Measurements from ENCODE around the gene ZPBP2. TPM values are rescaled to one million over a fixed set of nuclear protein-coding genes. Genes with fewer than 3 reads are reported as not detected.
"Not testable (repeated sequence)": the region's sequence is repeated elsewhere in the genome, so short reads cannot be mapped to it uniquely, and the experiment has no call there.

Gene ZPBP2
- total RNA-seq, 1 experiment from 2014 or later = not detected

DNA sequence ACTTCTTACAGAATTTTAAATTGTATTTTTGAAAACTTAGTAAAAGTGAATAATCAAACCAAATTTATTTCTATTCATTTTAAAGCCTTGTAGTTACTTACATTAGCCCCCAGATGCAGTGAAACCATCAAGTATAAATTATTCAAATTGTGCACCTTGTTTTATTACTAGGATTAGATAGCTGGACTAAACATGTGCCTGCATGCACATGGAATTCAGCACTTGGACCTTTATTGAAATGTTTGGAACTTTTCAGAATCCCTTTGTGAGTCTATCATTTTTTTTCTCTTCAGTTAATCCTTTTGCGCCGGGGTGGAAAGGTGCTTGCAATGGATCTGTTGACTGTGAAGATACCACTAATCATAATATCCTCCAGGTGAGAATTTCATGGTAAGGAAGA lies 4.7 kb downstream of the ZPBP2 start:
- Histone ChIP-seq H3K4me3 (ENCODE audit: low read depth in 2 of 2, low read length in 2 of 2) (no peak overlapping the region), H3K36me3 (ENCODE audit: control insufficient read depth, insufficient read depth, low read length) (no peaks in the 10 kb centered on the region), H3K27me3 (ENCODE audit: control insufficient read depth, insufficient read depth, low read length) (peaks cover 7% of the 10 kb centered on the region; the same call in 1 of the 2 replicates), H3K27ac (ENCODE audit: low read length) (no peak overlapping the region), H3K9me3 (ENCODE audit: control insufficient read depth, insufficient read depth, low read depth, low read length) (no peaks in the 10 kb centered on the region), H3K4me1 (ENCODE audit: control insufficient read depth, insufficient read depth, low read length) (no peaks in the 10 kb centered on the region)
- no TSS peak for BruUV-seq (replicated peaks)
- POLR2A ChIA-PET = no interaction called here
- intact Hi-C loops (cut with micrococcal nuclease; ENCODE audit: unreplicated experiment) = loop anchor here (10.0 kb wide), 1 partner anchor 102 kb away; no protein-coding TSS in a partner anchor
- CTCF ChIA-PET = interaction anchor here (0.6 to 1.2 kb wide), 3 partner anchors 43 to 173 kb away, joined by 3 to 8 read pairs (median 3); partner anchors contain the start of genes ERBB2 and PSMD3
- in situ Hi-C loops (cut with HindIII; ENCODE audit: low pct_unique_long_range_greater_than_20kb, low sequenced_read_pairs) = no loop called here
- DNase-seq (ENCODE audit: low read depth, low spot score) = no peak
- TF ChIP-seq, protein P1, sequence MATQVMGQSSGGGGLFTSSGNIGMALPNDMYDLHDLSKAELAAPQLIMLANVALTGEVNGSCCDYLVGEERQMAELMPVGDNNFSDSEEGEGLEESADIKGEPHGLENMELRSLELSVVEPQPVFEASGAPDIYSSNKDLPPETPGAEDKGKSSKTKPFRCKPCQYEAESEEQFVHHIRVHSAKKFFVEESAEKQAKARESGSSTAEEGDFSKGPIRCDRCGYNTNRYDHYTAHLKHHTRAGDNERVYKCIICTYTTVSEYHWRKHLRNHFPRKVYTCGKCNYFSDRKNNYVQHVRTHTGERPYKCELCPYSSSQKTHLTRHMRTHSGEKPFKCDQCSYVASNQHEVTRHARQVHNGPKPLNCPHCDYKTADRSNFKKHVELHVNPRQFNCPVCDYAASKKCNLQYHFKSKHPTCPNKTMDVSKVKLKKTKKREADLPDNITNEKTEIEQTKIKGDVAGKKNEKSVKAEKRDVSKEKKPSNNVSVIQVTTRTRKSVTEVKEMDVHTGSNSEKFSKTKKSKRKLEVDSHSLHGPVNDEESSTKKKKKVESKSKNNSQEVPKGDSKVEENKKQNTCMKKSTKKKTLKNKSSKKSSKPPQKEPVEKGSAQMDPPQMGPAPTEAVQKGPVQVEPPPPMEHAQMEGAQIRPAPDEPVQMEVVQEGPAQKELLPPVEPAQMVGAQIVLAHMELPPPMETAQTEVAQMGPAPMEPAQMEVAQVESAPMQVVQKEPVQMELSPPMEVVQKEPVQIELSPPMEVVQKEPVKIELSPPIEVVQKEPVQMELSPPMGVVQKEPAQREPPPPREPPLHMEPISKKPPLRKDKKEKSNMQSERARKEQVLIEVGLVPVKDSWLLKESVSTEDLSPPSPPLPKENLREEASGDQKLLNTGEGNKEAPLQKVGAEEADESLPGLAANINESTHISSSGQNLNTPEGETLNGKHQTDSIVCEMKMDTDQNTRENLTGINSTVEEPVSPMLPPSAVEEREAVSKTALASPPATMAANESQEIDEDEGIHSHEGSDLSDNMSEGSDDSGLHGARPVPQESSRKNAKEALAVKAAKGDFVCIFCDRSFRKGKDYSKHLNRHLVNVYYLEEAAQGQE (IDR thresholded peaks at IDR 0.05; ENCODE audit: insufficient read depth in 1 of 2, low read depth in 2 of 2, low read length in 1 of 2) = no peak
- TF ChIP-seq POLR2AphosphoS5 (IDR thresholded peaks at IDR 0.05; ENCODE audit: low read depth, low read length) (no peak), TCF7L2 (IDR thresholded peaks at IDR 0.05; ENCODE audit: low read depth, low read length) (no peak), SIN3A (IDR thresholded peaks at IDR 0.05; ENCODE audit: borderline replicate concordance, insufficient read depth, low read depth, low read length) (no peak)
- TF ChIP-seq, protein P2, sequence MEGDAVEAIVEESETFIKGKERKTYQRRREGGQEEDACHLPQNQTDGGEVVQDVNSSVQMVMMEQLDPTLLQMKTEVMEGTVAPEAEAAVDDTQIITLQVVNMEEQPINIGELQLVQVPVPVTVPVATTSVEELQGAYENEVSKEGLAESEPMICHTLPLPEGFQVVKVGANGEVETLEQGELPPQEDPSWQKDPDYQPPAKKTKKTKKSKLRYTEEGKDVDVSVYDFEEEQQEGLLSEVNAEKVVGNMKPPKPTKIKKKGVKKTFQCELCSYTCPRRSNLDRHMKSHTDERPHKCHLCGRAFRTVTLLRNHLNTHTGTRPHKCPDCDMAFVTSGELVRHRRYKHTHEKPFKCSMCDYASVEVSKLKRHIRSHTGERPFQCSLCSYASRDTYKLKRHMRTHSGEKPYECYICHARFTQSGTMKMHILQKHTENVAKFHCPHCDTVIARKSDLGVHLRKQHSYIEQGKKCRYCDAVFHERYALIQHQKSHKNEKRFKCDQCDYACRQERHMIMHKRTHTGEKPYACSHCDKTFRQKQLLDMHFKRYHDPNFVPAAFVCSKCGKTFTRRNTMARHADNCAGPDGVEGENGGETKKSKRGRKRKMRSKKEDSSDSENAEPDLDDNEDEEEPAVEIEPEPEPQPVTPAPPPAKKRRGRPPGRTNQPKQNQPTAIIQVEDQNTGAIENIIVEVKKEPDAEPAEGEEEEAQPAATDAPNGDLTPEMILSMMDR (IDR thresholded peaks at IDR 0.05) = no peak; the same call in 1 of the 2 replicates
- no peak for ATAC-seq

DNA sequence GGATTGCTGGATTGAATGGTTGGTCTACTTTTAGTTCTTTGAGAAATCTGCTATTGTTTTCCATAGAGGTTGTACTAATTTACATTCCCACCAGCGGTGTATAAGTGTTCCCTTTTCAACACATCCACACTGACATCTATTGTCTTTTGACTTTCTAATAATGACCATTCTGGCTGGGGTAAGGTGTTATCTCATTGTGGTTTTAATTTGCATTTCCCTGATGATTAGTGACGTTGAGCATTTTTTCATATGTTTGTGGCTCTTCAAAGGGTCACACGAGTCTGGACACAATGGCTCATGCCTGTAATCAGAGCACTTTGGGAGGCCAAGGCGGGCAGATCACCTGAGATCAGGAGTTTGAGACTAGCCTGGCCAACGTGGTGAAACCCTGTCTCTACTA lies 18.1 kb downstream of the ZPBP2 start:
- in situ Hi-C loops (cut with HindIII; ENCODE audit: low pct_unique_long_range_greater_than_20kb, low sequenced_read_pairs) = not testable (repeated sequence)

DNA sequence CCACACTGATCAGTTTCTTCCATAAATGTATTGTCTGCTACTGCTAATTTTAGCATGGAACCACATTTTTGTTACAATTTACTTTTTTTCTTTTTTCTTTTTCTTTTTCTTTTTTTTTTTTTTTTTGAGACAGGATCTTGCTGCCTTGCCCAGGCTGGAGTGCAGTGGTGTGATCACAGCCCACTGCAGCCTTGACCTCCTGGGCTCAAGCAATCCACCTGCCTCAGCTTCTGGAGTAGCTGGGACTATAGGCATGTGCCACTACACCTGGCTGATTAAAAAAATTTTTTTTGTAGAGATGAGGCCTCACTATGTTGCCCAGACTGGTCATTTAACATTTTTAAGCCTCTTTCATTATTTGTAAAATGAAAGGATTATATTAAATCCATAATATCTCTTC lies 19.1 kb downstream of the ZPBP2 start:
- peaks cover 7% of the 10 kb centered on the region for H3K27me3 ChIP-seq (ENCODE audit: control insufficient read depth, insufficient read depth, low read length)
- ATAC-seq (no peak), DNase-seq (ENCODE audit: low read depth, low spot score) (no peak)
- H3K4me3 ChIP-seq (ENCODE audit: low read depth in 2 of 2, low read length in 2 of 2) = no peak overlapping the region
- intact Hi-C loops (cut with micrococcal nuclease; ENCODE audit: unreplicated experiment) = no loop called here
- H3K9me3 ChIP-seq (ENCODE audit: control insufficient read depth, insufficient read depth, low read depth, low read length) = no peaks in the 10 kb centered on the region
- no peak overlapping the region for H3K27ac ChIP-seq (ENCODE audit: low read length)
- no peaks in the 10 kb centered on the region for H3K4me1 ChIP-seq (ENCODE audit: control insufficient read depth, insufficient read depth, low read length)
- ChIA-PET CTCF (no interaction called here), POLR2A (no interaction called here)
- no TSS peak for BruUV-seq (replicated peaks)
- TF ChIP-seq, protein P2 (IDR thresholded peaks at IDR 0.05) = no peak
- no peak for TF ChIP-seq POLR2AphosphoS5 (IDR thresholded peaks at IDR 0.05; ENCODE audit: low read depth, low read length)
- TF ChIP-seq, protein P1 (IDR thresholded peaks at IDR 0.05; ENCODE audit: insufficient read depth in 1 of 2, low read depth in 2 of 2, low read length in 1 of 2) = no peak
- TF ChIP-seq TCF7L2 (IDR thresholded peaks at IDR 0.05; ENCODE audit: low read depth, low read length) = no peak
- TF ChIP-seq SIN3A (IDR thresholded peaks at IDR 0.05; ENCODE audit: borderline replicate concordance, insufficient read depth, low read depth, low read length) = no peak
- in situ Hi-C loops (cut with HindIII; ENCODE audit: low pct_unique_long_range_greater_than_20kb, low sequenced_read_pairs) = no loop called here
- H3K36me3 ChIP-seq (ENCODE audit: control insufficient read depth, insufficient read depth, low read length) = no peaks in the 10 kb centered on the region

More for the DNA sequence above, 18.1 kb downstream of the ZPBP2 start:
- intact Hi-C loops (cut with micrococcal nuclease; ENCODE audit: unreplicated experiment); ATAC-seq; H3K4me1 ChIP-seq (ENCODE audit: control insufficient read depth, insufficient read depth, low read length); CTCF ChIA-PET; DNase-seq (ENCODE audit: low read depth, low spot score); H3K36me3 ChIP-seq (ENCODE audit: control insufficient read depth, insufficient read depth, low read length); H3K27me3 ChIP-seq (ENCODE audit: control insufficient read depth, insufficient read depth, low read length); H3K27ac ChIP-seq (ENCODE audit: low read length); BruUV-seq (replicated peaks); H3K9me3 ChIP-seq (ENCODE audit: control insufficient read depth, insufficient read depth, low read depth, low read length); H3K4me3 ChIP-seq (ENCODE audit: low read depth in 2 of 2, low read length in 2 of 2); POLR2A ChIA-PET: not testable (repeated sequence)

All from Panc1 (cell line).